HEK293 (cell line): Measurements from ENCODE around the gene CBLL2.

ENCODE experiments used
- CTCF ChIA-PET: fragments of 350-600 bp; formaldehyde crosslinking; extraction: SDS; loops from one replicate; lab custom pipeline; 2021; ENCODE audit warnings: antibody characterized with exemption; lab: Yijun Ruan, JAX
- POLR2A ChIA-PET: fragments of 300-600 bp; formaldehyde crosslinking; extraction: SDS; loops from one replicate; lab custom pipeline; 2020; ENCODE audit warnings: antibody characterized with exemption, inconsistent platforms; lab: Yijun Ruan, JAX
- H3K27ac ChIP-seq: fragments of 200-500 bp; sonication (Bioruptor generic); 2 replicates; pipeline ENCODE4 v1.5.1; 2014; ENCODE audit warnings: low read depth, low read length, control low read depth, inconsistent platforms; ENCODE audit errors: extremely low read depth
- H3K36me3 ChIP-seq, 2 experiments: fragments of 200-500 bp in 1 of 2; sonication (Bioruptor generic) in 1 of 2; 1 replicate in 1 of 2; 2 replicates in 1 of 2; pipeline ENCODE4 v1.5.1; 2014 to 2017; ENCODE audit warnings: inconsistent platforms in 2 of 2, low read length in 2 of 2; ENCODE audit not compliant: control insufficient read depth in 2 of 2, insufficient read depth in 1 of 2
- H3K4me1 ChIP-seq: fragments of 200-500 bp; sonication (Bioruptor generic); 2 replicates; pipeline ENCODE4 v1.5.1; 2014; ENCODE audit warnings: mild to moderate bottlenecking, low read length, inconsistent platforms; ENCODE audit not compliant: control insufficient read depth, insufficient read depth
- H3K4me3 ChIP-seq: 2 replicates; pipeline ENCODE4 v1.5.1; 2011; ENCODE audit warnings: low read depth, mild to moderate bottlenecking, control low read depth, low read length, moderate library complexity
- H3K9me3 ChIP-seq: fragments of 200-500 bp; sonication (Bioruptor generic); 2 replicates; pipeline ENCODE4 v1.5.1; 2014; ENCODE audit warnings: low read depth, low read length, inconsistent platforms; ENCODE audit not compliant: control insufficient read depth, insufficient read depth
- FEZF1 ChIP-seq: fragments of 450-650 bp; formaldehyde crosslinking; IDR thresholded peaks from 2 replicates; pipeline ENCODE4 v1.5.1; 2016; ENCODE audit warnings: missing biosample characterization, missing genetic modification characterization
- GLIS1 ChIP-seq: fragments of 450-650 bp; formaldehyde crosslinking; IDR thresholded peaks from 2 replicates; pipeline ENCODE4 v1.5.1; 2016; ENCODE audit warnings: missing biosample characterization, missing genetic modification characterization
- HOXC10 ChIP-seq: sonication (generic); formaldehyde crosslinking; IDR thresholded peaks from 2 replicates; pipeline ENCODE4 v1.8.1; 2023; ENCODE audit warnings: mild to moderate bottlenecking, missing genetic modification reagents
- KLF7 ChIP-seq: fragments of 450-650 bp; formaldehyde crosslinking; IDR thresholded peaks from 2 replicates; pipeline ENCODE4 v1.5.1; 2016; ENCODE audit warnings: missing biosample characterization, missing genetic modification characterization, borderline replicate concordance
- PRDM1 ChIP-seq: fragments of 450-650 bp; formaldehyde crosslinking; IDR thresholded peaks from 2 replicates; pipeline ENCODE4; 2016; ENCODE audit warnings: missing biosample characterization, missing genetic modification characterization
- PRDM4 ChIP-seq: fragments of 450-650 bp; formaldehyde crosslinking; IDR thresholded peaks from 2 replicates; pipeline ENCODE4 v1.5.1; 2017; ENCODE audit warnings: missing biosample characterization, missing genetic modification characterization
- REPIN1 ChIP-seq: fragments of 450-650 bp; formaldehyde crosslinking; IDR thresholded peaks from 2 replicates; pipeline ENCODE4 v1.5.1; 2017; ENCODE audit warnings: missing biosample characterization, missing genetic modification characterization, low read depth
- SALL2 ChIP-seq: fragments of 450-650 bp; formaldehyde crosslinking; IDR thresholded peaks from 2 replicates; pipeline ENCODE4 v1.5.0; 2017; ENCODE audit warnings: missing biosample characterization, mild to moderate bottlenecking, missing genetic modification characterization, borderline replicate concordance
- YY2 ChIP-seq: fragments of 450-650 bp; formaldehyde crosslinking; IDR thresholded peaks from 2 replicates; pipeline ENCODE4 v1.5.1; 2016; ENCODE audit warnings: missing biosample characterization, missing genetic modification characterization
- ZBTB1 ChIP-seq: fragments of 450-650 bp; formaldehyde crosslinking; IDR thresholded peaks from 2 replicates; pipeline ENCODE4 v1.5.1; 2016; ENCODE audit warnings: missing biosample characterization, missing genetic modification characterization
- ZBTB26 ChIP-seq: fragments of 450-650 bp; formaldehyde crosslinking; optimal IDR thresholded peaks from 2 replicates; pipeline ENCODE3; 2016; ENCODE audit warnings: missing biosample characterization, mild to moderate bottlenecking, missing genetic modification characterization
- ZBTB48 ChIP-seq: fragments of 450-650 bp; formaldehyde crosslinking; IDR thresholded peaks from 2 replicates; pipeline ENCODE4 v1.5.1; 2016; ENCODE audit warnings: missing biosample characterization, missing genetic modification characterization
- ZBTB8A ChIP-seq: fragments of 450-650 bp; formaldehyde crosslinking; IDR thresholded peaks from 2 replicates; pipeline ENCODE4 v1.5.1; 2016; ENCODE audit warnings: missing biosample characterization, missing genetic modification characterization
- ZNF114 ChIP-seq: fragments of 450-650 bp; formaldehyde crosslinking; IDR thresholded peaks from 2 replicates; pipeline ENCODE4 v1.5.0; 2017; ENCODE audit warnings: missing biosample characterization, missing genetic modification characterization
- ZNF654 ChIP-seq: fragments of 450-650 bp; formaldehyde crosslinking; IDR thresholded peaks from 2 replicates; pipeline ENCODE4 v1.5.1; 2016; ENCODE audit warnings: low read depth, missing biosample characterization, missing genetic modification characterization
- ZNF670 ChIP-seq: fragments of 450-650 bp; formaldehyde crosslinking; IDR thresholded peaks from 2 replicates; pipeline ENCODE4 v1.5.1; 2016; ENCODE audit warnings: missing biosample characterization, missing genetic modification characterization, low read depth
- ZNF677 ChIP-seq: fragments of 450-650 bp; IDR thresholded peaks from 2 replicates; pipeline ENCODE4 v1.5.0; 2018; ENCODE audit warnings: missing biosample characterization, mild to moderate bottlenecking, missing genetic modification characterization, moderate library complexity
- ZNF692 ChIP-seq: fragments of 450-650 bp; formaldehyde crosslinking; IDR thresholded peaks from 2 replicates; pipeline ENCODE4 v1.5.1; 2016; ENCODE audit warnings: missing biosample characterization, missing genetic modification characterization
- ZSCAN4 ChIP-seq: fragments of 450-650 bp; formaldehyde crosslinking; IDR thresholded peaks from 2 replicates; pipeline ENCODE4 v1.5.1; 2017; ENCODE audit warnings: missing biosample characterization, missing genetic modification characterization
- TF ChIP-seq, protein P1 (sequence below): fragments of 450-650 bp; IDR thresholded peaks from 2 replicates; pipeline ENCODE4 v1.5.1; 2018; ENCODE audit warnings: missing biosample characterization, mild to moderate bottlenecking, missing genetic modification characterization
- TF ChIP-seq, protein P2 (sequence below): fragments of 450-650 bp; formaldehyde crosslinking; IDR thresholded peaks from 2 replicates; pipeline ENCODE4 v1.5.1; 2016; ENCODE audit warnings: missing biosample characterization, missing genetic modification characterization, low read depth
- TF ChIP-seq, protein P3 (sequence below): fragments of 450-650 bp; formaldehyde crosslinking; IDR thresholded peaks from 2 replicates; pipeline ENCODE4 v1.5.0; 2017; ENCODE audit warnings: missing biosample characterization, missing genetic modification characterization, borderline replicate concordance

The CBLL2 gene

DNA sequence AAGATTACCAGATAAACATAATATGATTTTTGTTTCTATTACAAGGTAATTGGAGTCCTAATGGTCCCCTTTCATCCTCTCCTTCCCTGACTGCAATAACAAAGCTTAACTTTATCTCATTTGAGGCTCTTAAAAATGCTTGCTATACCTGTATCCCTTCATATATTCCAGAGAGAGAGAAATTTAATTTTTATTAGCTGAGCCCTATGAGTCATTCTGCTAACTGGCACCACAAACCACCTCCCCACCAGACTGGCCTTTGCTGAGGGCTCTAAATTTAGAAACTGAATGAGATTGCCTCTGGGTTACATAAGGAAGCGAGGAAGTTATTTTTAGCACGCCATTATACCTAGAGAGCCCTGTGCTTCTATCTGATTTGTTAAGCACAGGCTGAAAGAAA, 27.4 kb downstream of the CBLL2 start (continued):
- TF ChIP-seq ZNF692 (no peak), FEZF1 (tag by site-specific recombination) (no peak), ZNF670 (tag by site-specific recombination) (no peak), HOXC10 (CRISPR knock-in tag) (no peak), REPIN1 (tag by site-specific recombination) (no peak), PRDM1 (tag by site-specific recombination) (no peak)
- TF ChIP-seq, protein P1, sequence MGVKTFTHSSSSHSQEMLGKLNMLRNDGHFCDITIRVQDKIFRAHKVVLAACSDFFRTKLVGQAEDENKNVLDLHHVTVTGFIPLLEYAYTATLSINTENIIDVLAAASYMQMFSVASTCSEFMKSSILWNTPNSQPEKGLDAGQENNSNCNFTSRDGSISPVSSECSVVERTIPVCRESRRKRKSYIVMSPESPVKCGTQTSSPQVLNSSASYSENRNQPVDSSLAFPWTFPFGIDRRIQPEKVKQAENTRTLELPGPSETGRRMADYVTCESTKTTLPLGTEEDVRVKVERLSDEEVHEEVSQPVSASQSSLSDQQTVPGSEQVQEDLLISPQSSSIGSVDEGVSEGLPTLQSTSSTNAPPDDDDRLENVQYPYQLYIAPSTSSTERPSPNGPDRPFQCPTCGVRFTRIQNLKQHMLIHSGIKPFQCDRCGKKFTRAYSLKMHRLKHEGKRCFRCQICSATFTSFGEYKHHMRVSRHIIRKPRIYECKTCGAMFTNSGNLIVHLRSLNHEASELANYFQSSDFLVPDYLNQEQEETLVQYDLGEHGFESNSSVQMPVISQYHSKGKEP, result no peak

- ChIA-PET POLR2A (no interaction called here), CTCF (interaction anchor here (0.6 kb wide), 1 partner anchor 292 kb away, joined by 3 read pairs; no protein-coding TSS in a partner anchor)
- Histone ChIP-seq H3K4me3 (no peak overlapping the region), H3K36me3 (no peaks in the 10 kb centered on the region), H3K4me1 (peaks cover 2% of the 10 kb centered on the region; the same call in 1 of the 2 replicates), H3K27ac (no peak overlapping the region)
- no peak for TF ChIP-seq ZSCAN4 (tag by site-specific recombination)
- no peak for TF ChIP-seq ZNF692
- TF ChIP-seq ZBTB48 (tag by site-specific recombination), result no peak
- no peak for TF ChIP-seq ZBTB1
- no peak for TF ChIP-seq ZNF654 (tag by site-specific recombination)
- TF ChIP-seq ZBTB26 (tag by site-specific recombination), result no peak
- TF ChIP-seq PRDM4, result no peak
- no peak for TF ChIP-seq YY2
- TF ChIP-seq SALL2 (tag by site-specific recombination), result no peak
- no peak for TF ChIP-seq KLF7 (tag by site-specific recombination)
- TF ChIP-seq ZNF114 (tag by site-specific recombination), result no peak
- no peak for TF ChIP-seq ZNF677 (tag by site-specific recombination)
- TF ChIP-seq ZBTB8A (tag by site-specific recombination), result no peak
- TF ChIP-seq, protein P2, sequence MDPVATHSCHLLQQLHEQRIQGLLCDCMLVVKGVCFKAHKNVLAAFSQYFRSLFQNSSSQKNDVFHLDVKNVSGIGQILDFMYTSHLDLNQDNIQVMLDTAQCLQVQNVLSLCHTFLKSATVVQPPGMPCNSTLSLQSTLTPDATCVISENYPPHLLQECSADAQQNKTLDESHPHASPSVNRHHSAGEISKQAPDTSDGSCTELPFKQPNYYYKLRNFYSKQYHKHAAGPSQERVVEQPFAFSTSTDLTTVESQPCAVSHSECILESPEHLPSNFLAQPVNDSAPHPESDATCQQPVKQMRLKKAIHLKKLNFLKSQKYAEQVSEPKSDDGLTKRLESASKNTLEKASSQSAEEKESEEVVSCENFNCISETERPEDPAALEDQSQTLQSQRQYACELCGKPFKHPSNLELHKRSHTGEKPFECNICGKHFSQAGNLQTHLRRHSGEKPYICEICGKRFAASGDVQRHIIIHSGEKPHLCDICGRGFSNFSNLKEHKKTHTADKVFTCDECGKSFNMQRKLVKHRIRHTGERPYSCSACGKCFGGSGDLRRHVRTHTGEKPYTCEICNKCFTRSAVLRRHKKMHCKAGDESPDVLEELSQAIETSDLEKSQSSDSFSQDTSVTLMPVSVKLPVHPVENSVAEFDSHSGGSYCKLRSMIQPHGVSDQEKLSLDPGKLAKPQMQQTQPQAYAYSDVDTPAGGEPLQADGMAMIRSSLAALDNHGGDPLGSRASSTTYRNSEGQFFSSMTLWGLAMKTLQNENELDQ (tag by site-specific recombination), result no peak
- no peak for TF ChIP-seq GLIS1
- TF ChIP-seq, protein P3, sequence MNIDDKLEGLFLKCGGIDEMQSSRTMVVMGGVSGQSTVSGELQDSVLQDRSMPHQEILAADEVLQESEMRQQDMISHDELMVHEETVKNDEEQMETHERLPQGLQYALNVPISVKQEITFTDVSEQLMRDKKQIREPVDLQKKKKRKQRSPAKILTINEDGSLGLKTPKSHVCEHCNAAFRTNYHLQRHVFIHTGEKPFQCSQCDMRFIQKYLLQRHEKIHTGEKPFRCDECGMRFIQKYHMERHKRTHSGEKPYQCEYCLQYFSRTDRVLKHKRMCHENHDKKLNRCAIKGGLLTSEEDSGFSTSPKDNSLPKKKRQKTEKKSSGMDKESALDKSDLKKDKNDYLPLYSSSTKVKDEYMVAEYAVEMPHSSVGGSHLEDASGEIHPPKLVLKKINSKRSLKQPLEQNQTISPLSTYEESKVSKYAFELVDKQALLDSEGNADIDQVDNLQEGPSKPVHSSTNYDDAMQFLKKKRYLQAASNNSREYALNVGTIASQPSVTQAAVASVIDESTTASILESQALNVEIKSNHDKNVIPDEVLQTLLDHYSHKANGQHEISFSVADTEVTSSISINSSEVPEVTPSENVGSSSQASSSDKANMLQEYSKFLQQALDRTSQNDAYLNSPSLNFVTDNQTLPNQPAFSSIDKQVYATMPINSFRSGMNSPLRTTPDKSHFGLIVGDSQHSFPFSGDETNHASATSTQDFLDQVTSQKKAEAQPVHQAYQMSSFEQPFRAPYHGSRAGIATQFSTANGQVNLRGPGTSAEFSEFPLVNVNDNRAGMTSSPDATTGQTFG (tag by site-specific recombination), result no peak
- TF ChIP-seq, all 188 proteins: peak for 0
- no peaks in the 10 kb centered on the region for H3K9me3 ChIP-seq
Measured at GRCh38 chrX:22310779-22311178, 38.1 kb downstream of the CBLL2 start.
